Endothelial cell (in vitro differentiated cells): ENCODE measurements around the gene BRINP1. TPM values are rescaled to one million over a fixed set of nuclear protein-coding genes. Genes with fewer than 3 reads are reported as not detected.

Experiments
- DNase-seq: peaks from one replicate; pipeline ENCODE4 v3.0.0; 2021; ENCODE audit warnings: low spot score
- H3K27ac Mint-ChIP-seq: one replicate; pipeline ENCODE4 v1.8.0; 2021; ENCODE audit warnings: mixed read lengths, inconsistent platforms; ENCODE audit not compliant: unreplicated experiment
- H3K27me3 Mint-ChIP-seq: one replicate; pipeline ENCODE4 v1.8.0; 2021; ENCODE audit warnings: mild to moderate bottlenecking, moderate library complexity, mixed read lengths, inconsistent platforms; ENCODE audit not compliant: unreplicated experiment
- H3K36me3 Mint-ChIP-seq: one replicate; pipeline ENCODE4 v1.8.0; 2021; ENCODE audit warnings: mild to moderate bottlenecking, low read depth, mixed read lengths, inconsistent platforms; ENCODE audit not compliant: unreplicated experiment
- H3K4me1 Mint-ChIP-seq: one replicate; pipeline ENCODE4 v1.8.0; 2021; ENCODE audit warnings: mild to moderate bottlenecking, mixed read lengths, inconsistent platforms; ENCODE audit not compliant: unreplicated experiment
- H3K4me3 Mint-ChIP-seq: one replicate; pipeline ENCODE4 v1.8.0; 2021; ENCODE audit warnings: mild to moderate bottlenecking, mixed read lengths, inconsistent platforms; ENCODE audit not compliant: unreplicated experiment
- H3K9me3 Mint-ChIP-seq: one replicate; pipeline ENCODE4 v1.8.0; 2021; ENCODE audit warnings: mixed read lengths, inconsistent platforms; ENCODE audit not compliant: unreplicated experiment
- CTCF ChIP-seq: fragments of 200-600 bp; sonication (generic); IDR thresholded peaks from one replicate; pipeline ENCODE4 v1.5.0; 2021; ENCODE audit warnings: antibody characterized with exemption; ENCODE audit not compliant: unreplicated experiment
- total RNA-seq: library from RNA; stranded (reverse); fragmentation: NEBNext Ultra II Directional; extraction: Animal tissue kit (Norgen Biotek cat#: 25700); gene quantifications from one replicate; pipeline ENCODE4 v1.2.1, GENCODE V29; 2021; ENCODE audit not compliant: unreplicated experiment

BRINP1 gene
- total RNA-seq, 1 donor from 2014 or later = 1.9 TPM

- no peak for DNase-seq
- no peak for TF ChIP-seq CTCF
- Mint-ChIP-seq H3K27ac (no peak overlapping the region), H3K4me1 (no peaks in the 10 kb centered on the region), H3K27me3 (no peaks in the 10 kb centered on the region), H3K9me3 (no peaks in the 10 kb centered on the region), H3K4me3 (no peak overlapping the region), H3K36me3 (no peaks in the 10 kb centered on the region)
These were observed 111.6 kb downstream of the BRINP1 start for GRCh38 chr9:119257592-119257991.

GRCh38 chr9:119255116-119255515 is 114.1 kb downstream of the BRINP1 start:
- H3K4me1 Mint-ChIP-seq = no peaks in the 10 kb centered on the region
- no peak overlapping the region for H3K4me3 Mint-ChIP-seq
- H3K27ac Mint-ChIP-seq = no peak overlapping the region
- H3K9me3 Mint-ChIP-seq = no peaks in the 10 kb centered on the region
- H3K36me3 Mint-ChIP-seq = no peaks in the 10 kb centered on the region
- no peak for TF ChIP-seq CTCF
- no peak for DNase-seq
- H3K27me3 Mint-ChIP-seq = no peaks in the 10 kb centered on the region

GRCh38 chr9:119252671-119253299 is 116.5 kb downstream of the BRINP1 start:
- DNase-seq = no peak
- Mint-ChIP-seq H3K27ac (no peak overlapping the region), H3K4me3 (no peak overlapping the region), H3K4me1 (no peaks in the 10 kb centered on the region), H3K27me3 (no peaks in the 10 kb centered on the region), H3K9me3 (no peaks in the 10 kb centered on the region), H3K36me3 (no peaks in the 10 kb centered on the region)
- TF ChIP-seq CTCF = no peak

- no peak for DNase-seq
- no peaks in the 10 kb centered on the region for H3K9me3 Mint-ChIP-seq
- no peak overlapping the region for H3K27ac Mint-ChIP-seq
- no peak for TF ChIP-seq CTCF
- no peak overlapping the region for H3K4me3 Mint-ChIP-seq
- H3K36me3 Mint-ChIP-seq = no peaks in the 10 kb centered on the region
- H3K4me1 Mint-ChIP-seq = no peaks in the 10 kb centered on the region
- no peaks in the 10 kb centered on the region for H3K27me3 Mint-ChIP-seq
These were observed 117.3 kb downstream of the BRINP1 start for GRCh38 chr9:119251936-119252335.

- no peak for TF ChIP-seq CTCF
These were observed 118.5 kb downstream of the BRINP1 start for GRCh38 chr9:119250730-119251129.

More at GRCh38 chr9:119250730-119251129, 118.5 kb downstream of the BRINP1 start:
- H3K27me3 Mint-ChIP-seq = no peaks in the 10 kb centered on the region
- no peak overlapping the region for H3K4me3 Mint-ChIP-seq
- no peaks in the 10 kb centered on the region for H3K36me3 Mint-ChIP-seq
- no peaks in the 10 kb centered on the region for H3K4me1 Mint-ChIP-seq
- H3K9me3 Mint-ChIP-seq = no peaks in the 10 kb centered on the region
- no peak for DNase-seq
- no peak overlapping the region for H3K27ac Mint-ChIP-seq
